Muscle layer of colon (tissue), 2 donors: ENCODE measurements around the gene TRIM66.

ENCODE experiments used
- H3K27ac ChIP-seq: one replicate; pipeline ENCODE4 v1.7.0; 2013; ENCODE audit warnings: low read depth, mild to moderate bottlenecking, low read length, moderate library complexity
- H3K27me3 ChIP-seq, 2 donors: one replicate each; pipeline ENCODE4 v1.7.0; 2013; ENCODE audit warnings: low read length in 2 of 2, mild to moderate bottlenecking in 2 of 2; ENCODE audit not compliant: insufficient read depth in 2 of 2, control insufficient read depth in 1 of 2
- H3K36me3 ChIP-seq: one replicate; pipeline ENCODE4 v1.7.0; 2013; ENCODE audit warnings: mild to moderate bottlenecking, low read length; ENCODE audit not compliant: insufficient read depth
- H3K4me1 ChIP-seq: one replicate; pipeline ENCODE4 v1.7.0; 2013; ENCODE audit warnings: mild to moderate bottlenecking, low read length; ENCODE audit not compliant: insufficient read depth
- H3K4me3 ChIP-seq, 2 donors: one replicate each; pipeline ENCODE4 v1.7.0; 2013; ENCODE audit warnings: low read length in 2 of 2, low read depth in 1 of 2, mild to moderate bottlenecking in 1 of 2, moderate library complexity in 1 of 2
- H3K9ac ChIP-seq: one replicate; pipeline ENCODE4 v1.7.0; 2013; ENCODE audit warnings: low read length
- H3K9me3 ChIP-seq: one replicate; pipeline ENCODE4 v1.7.0; 2013; ENCODE audit warnings: mild to moderate bottlenecking, low read length
- donor health status: abdominal sarcoma.
- donor health status: Adenocarcinoma of cecum.

The TRIM66 gene

GRCh38 chr11:8688414-8689362 lies 6.2 kb upstream of the TRIM66 start:
- Histone ChIP-seq H3K36me3 (peaks cover 61% of the 10 kb centered on the region), H3K27ac (peak overlapping the region; percentile 84), H3K9ac (peak overlapping the region; percentile 13), H3K4me3 (peak overlapping the region; percentile 55 to 73), H3K9me3 (no peaks in the 10 kb centered on the region), H3K27me3 (no peaks in the 10 kb centered on the region), H3K4me1 (peaks cover 17% of the 10 kb centered on the region)

GRCh38 chr11:8686325-8686724 lies 3.9 kb upstream of the TRIM66 start:
- no peaks in the 10 kb centered on the region for H3K9me3 ChIP-seq
- H3K27me3 ChIP-seq = no peaks in the 10 kb centered on the region
- H3K4me3 ChIP-seq = no peak overlapping the region
- peaks cover 37% of the 10 kb centered on the region for H3K36me3 ChIP-seq
- no peak overlapping the region for H3K27ac ChIP-seq
- H3K9ac ChIP-seq = no peak overlapping the region
- peaks cover 29% of the 10 kb centered on the region for H3K4me1 ChIP-seq

GRCh38 chr11:8685820-8686219 lies 3.4 kb upstream of the TRIM66 start:
- peaks cover 29% of the 10 kb centered on the region for H3K4me1 ChIP-seq
- peaks cover 37% of the 10 kb centered on the region for H3K36me3 ChIP-seq
- H3K4me3 ChIP-seq = no peak overlapping the region
- no peaks in the 10 kb centered on the region for H3K27me3 ChIP-seq
- H3K9me3 ChIP-seq = no peaks in the 10 kb centered on the region
- H3K27ac ChIP-seq = no peak overlapping the region
- H3K9ac ChIP-seq = no peak overlapping the region

GRCh38 chr11:8685306-8685705 lies 2.8 kb upstream of the TRIM66 start:
- Histone ChIP-seq H3K4me3 (no peak overlapping the region), H3K27me3 (no peaks in the 10 kb centered on the region), H3K27ac (no peak overlapping the region), H3K9ac (no peak overlapping the region), H3K9me3 (no peaks in the 10 kb centered on the region), H3K4me1 (peaks cover 29% of the 10 kb centered on the region), H3K36me3 (peaks cover 40% of the 10 kb centered on the region)

- H3K4me3 ChIP-seq = peak overlapping the region in 1 of 2 donors; percentile 93
- H3K36me3 ChIP-seq = peaks cover 38% of the 10 kb centered on the region
- H3K4me1 ChIP-seq = peaks cover 29% of the 10 kb centered on the region
- no peaks in the 10 kb centered on the region for H3K9me3 ChIP-seq
- H3K9ac ChIP-seq = no peak overlapping the region
- no peaks in the 10 kb centered on the region for H3K27me3 ChIP-seq
- H3K27ac ChIP-seq = no peak overlapping the region
Measured at GRCh38 chr11:8684600-8685290, 2.3 kb upstream of the TRIM66 start.

- Histone ChIP-seq H3K4me1 (peaks cover 27% of the 10 kb centered on the region), H3K9me3 (no peaks in the 10 kb centered on the region), H3K27ac (peak overlapping the region; percentile 96), H3K4me3 (peak overlapping the region; percentile 93), H3K27me3 (no peaks in the 10 kb centered on the region), H3K36me3 (peaks cover 45% of the 10 kb centered on the region), H3K9ac (peak overlapping the region; percentile 100)
Measured at GRCh38 chr11:8683115-8683807, 796 bp upstream of the TRIM66 start.

- H3K4me1 ChIP-seq = peaks cover 23% of the 10 kb centered on the region
- H3K27me3 ChIP-seq = no peaks in the 10 kb centered on the region
- peak overlapping the region; percentile 96 for H3K27ac ChIP-seq
- peak overlapping the region; percentile 93 for H3K4me3 ChIP-seq
- H3K36me3 ChIP-seq = peaks cover 44% of the 10 kb centered on the region
- H3K9me3 ChIP-seq = no peaks in the 10 kb centered on the region
- peak overlapping the region; percentile 100 for H3K9ac ChIP-seq
Measured at GRCh38 chr11:8681837-8682302, 595 bp downstream of the TRIM66 start.

- Histone ChIP-seq H3K36me3 (peaks cover 16% of the 10 kb centered on the region), H3K27ac (no peak overlapping the region), H3K4me3 (no peak overlapping the region), H3K9me3 (no peaks in the 10 kb centered on the region), H3K27me3 (no peaks in the 10 kb centered on the region), H3K4me1 (peaks cover 14% of the 10 kb centered on the region), H3K9ac (no peak overlapping the region)
Measured at GRCh38 chr11:8679006-8679405, 3.5 kb downstream of the TRIM66 start.

GRCh38 chr11:8676458-8676857 lies 6.0 kb downstream of the TRIM66 start:
- peaks cover 12% of the 10 kb centered on the region for H3K36me3 ChIP-seq
- peaks cover 9% of the 10 kb centered on the region for H3K4me1 ChIP-seq

GRCh38 chr11:8674859-8675258 lies 7.6 kb downstream of the TRIM66 start:
- H3K4me3 ChIP-seq = no peak overlapping the region
- H3K27me3 ChIP-seq = no peaks in the 10 kb centered on the region
- peaks cover 15% of the 10 kb centered on the region for H3K4me1 ChIP-seq
- peaks cover 7% of the 10 kb centered on the region for H3K36me3 ChIP-seq
- no peak overlapping the region for H3K27ac ChIP-seq
- H3K9ac ChIP-seq = no peak overlapping the region
- no peaks in the 10 kb centered on the region for H3K9me3 ChIP-seq

More at GRCh38 chr11:8676458-8676857, 6.0 kb downstream of the TRIM66 start:
- Histone ChIP-seq H3K27me3 (no peaks in the 10 kb centered on the region), H3K4me3 (no peak overlapping the region), H3K27ac (no peak overlapping the region), H3K9me3 (no peaks in the 10 kb centered on the region), H3K9ac (no peak overlapping the region)

GRCh38 chr11:8672346-8672745 lies 10.1 kb downstream of the TRIM66 start:
- H3K9ac ChIP-seq = no peak overlapping the region

More at GRCh38 chr11:8672346-8672745, 10.1 kb downstream of the TRIM66 start:
- H3K4me3 ChIP-seq = no peak overlapping the region
- H3K27me3 ChIP-seq = no peaks in the 10 kb centered on the region
- H3K36me3 ChIP-seq = no peaks in the 10 kb centered on the region
- no peaks in the 10 kb centered on the region for H3K9me3 ChIP-seq
- H3K4me1 ChIP-seq = peaks cover 15% of the 10 kb centered on the region
- no peak overlapping the region for H3K27ac ChIP-seq
